HepG2 (cell line): ENCODE results near the gene CAMK1D. TPM values are rescaled to one million over a fixed set of nuclear protein-coding genes. Genes with fewer than 3 reads are reported as not detected.
"Not testable (repeated sequence)": the region's sequence is repeated elsewhere in the genome, so short reads cannot be mapped to it uniquely, and the experiment has no call there.

Source experiments
- ATAC-seq: fragments of 200-7000 bp; cut with Tn5 transposase; 3 replicates; pipeline ENCODE4 v1.9.1; 2020; ENCODE audit warnings: mild to moderate bottlenecking, moderate library complexity
- BruUV-seq: library from RNA; stranded (reverse); fragments of 400-500 nt; replicated peaks from 2 replicates; lab custom pipeline; 2021; lab: Mats Ljungman, UMichigan
- CTCF ChIA-PET: fragments of 300-600 bp; formaldehyde crosslinking; extraction: SDS; loops from one replicate; lab custom pipeline; 2021; ENCODE audit warnings: low total read pairs, inconsistent platforms, low intra/inter-chr PET ratio; lab: Yijun Ruan, JAX
- POLR2A ChIA-PET: fragments of 350-600 bp; sonication (Branson Sonifier 250); formaldehyde crosslinking; loops from one replicate; lab custom pipeline; 2020; ENCODE audit warnings: antibody characterized with exemption, inconsistent platforms; lab: Yijun Ruan, JAX
- DNase-seq: peaks from one replicate; pipeline ENCODE4 v3.0.0-alpha.2; 2015; ENCODE audit warnings: low spot score
- FAIRE-seq: peaks from 3 replicates; lab custom pipeline; 2011; peaks lifted over from hg19 to GRCh38; lab: Jason Lieb, UNC
- H2AFZ ChIP-seq: one replicate; pipeline ENCODE4 v1.6.1; 2011; ENCODE audit warnings: low read length, inconsistent platforms
- H3K27ac ChIP-seq: fragments of 300-600 bp; 3 replicates; pipeline ENCODE4 v1.8.0; 2011; ENCODE audit warnings: mixed run types, mild to moderate bottlenecking, mixed read lengths, low read length, inconsistent platforms; ENCODE audit not compliant: insufficient read depth; ENCODE audit errors: extremely low read length
- H3K27me3 ChIP-seq, 2 experiments: fragments of 200-600 bp in 1 of 2; 2 replicates in 1 of 2; 3 replicates in 1 of 2; pipeline versions ENCODE4 v1.6.0 to v1.8.0; 2011; ENCODE audit warnings: low read length in 2 of 2, mild to moderate bottlenecking in 2 of 2, moderate library complexity in 2 of 2, inconsistent platforms in 1 of 2; ENCODE audit not compliant: insufficient read depth in 2 of 2, control insufficient read depth in 1 of 2
- H3K36me3 ChIP-seq, 2 experiments: fragments of 200-600 bp in 1 of 2; replicated peaks in 1 of 2; 2 replicates in 1 of 2; 3 replicates in 1 of 2; pipeline versions ENCODE4 v1.5.1 to v1.8.0; 2011; ENCODE audit warnings: low read length in 2 of 2, inconsistent platforms in 1 of 2; ENCODE audit not compliant: insufficient read depth in 2 of 2, control insufficient read depth in 1 of 2
- H3K4me1 ChIP-seq: 2 replicates; pipeline ENCODE4 v1.5.1; 2012; ENCODE audit warnings: low read length, inconsistent platforms; ENCODE audit not compliant: insufficient read depth
- H3K4me2 ChIP-seq: 2 replicates; pipeline ENCODE4 v1.6.0; 2011; ENCODE audit warnings: low read depth, low read length, inconsistent platforms
- H3K4me3 ChIP-seq, 3 experiments: fragments of 200-600 bp in 1 of 3; sonication (generic), shearing (Covaris generic) in 1 of 3; replicated peaks in 1 of 3; 2 replicates each; pipeline ENCODE4 v1.5.1; 2011 to 2016; ENCODE audit warnings: low read length in 3 of 3, inconsistent platforms in 2 of 3, low read depth in 2 of 3, mild to moderate bottlenecking in 2 of 3, control low read depth in 1 of 3, mixed read lengths in 1 of 3; ENCODE audit not compliant: insufficient read depth in 1 of 3
- H3K79me2 ChIP-seq: one replicate; pipeline ENCODE4 v1.6.1; 2011; ENCODE audit warnings: low read length, inconsistent platforms; ENCODE audit not compliant: insufficient read depth
- H3K9ac ChIP-seq: 2 replicates; pipeline ENCODE4 v1.6.0; 2011; ENCODE audit warnings: mild to moderate bottlenecking, low read depth, low read length, inconsistent platforms; ENCODE audit not compliant: insufficient read depth
- H3K9me3 ChIP-seq: 2 replicates; pipeline ENCODE4 v1.5.1; 2012; ENCODE audit warnings: mild to moderate bottlenecking, low read length
- H4K20me1 ChIP-seq: 2 replicates; pipeline ENCODE4 v1.6.0; 2011; ENCODE audit warnings: inconsistent platforms, mild to moderate bottlenecking, low read length, moderate library complexity; ENCODE audit not compliant: insufficient read depth
- EP300 ChIP-seq, 3 experiments: sonication (generic) in 1 of 3; formaldehyde crosslinking in 1 of 3; IDR thresholded peaks; 2 replicates each; pipeline versions ENCODE4 v1.5.1 to v1.6.1; 2011 to 2020; ENCODE audit warnings: low read depth in 2 of 3, low read length in 2 of 3, borderline replicate concordance in 1 of 3, improper control_type of control experiment in 1 of 3, mild to moderate bottlenecking in 1 of 3, missing genetic modification reagents in 1 of 3, moderate library complexity in 1 of 3
- EZH2 ChIP-seq: conservative IDR thresholded peaks from 2 replicates; pipeline ENCODE4 v1.6.1; 2012; ENCODE audit warnings: mild to moderate bottlenecking, low read depth, low read length, moderate library complexity
- FOXK1 ChIP-seq: sonication (generic); formaldehyde crosslinking; IDR thresholded peaks from 2 replicates; pipeline ENCODE4 v1.4.0; 2020; ENCODE audit warnings: low read depth, missing genetic modification reagents, borderline replicate concordance
- RFX1 ChIP-seq: fragments of 450-650 bp; IDR thresholded peaks from 2 replicates; pipeline ENCODE4 v1.6.1; 2017
- RXRA ChIP-seq: sonication (generic); formaldehyde crosslinking; IDR thresholded peaks from 2 replicates; pipeline ENCODE4 v1.5.1; 2020; ENCODE audit warnings: missing genetic modification reagents
- ZFP82 ChIP-seq: sonication (generic); formaldehyde crosslinking; IDR thresholded peaks from 2 replicates; pipeline ENCODE4 v1.5.1; 2020; ENCODE audit warnings: mild to moderate bottlenecking, missing genetic modification reagents, borderline replicate concordance
- ZNF230 ChIP-seq: sonication (generic); formaldehyde crosslinking; IDR thresholded peaks from 2 replicates; pipeline ENCODE4 v1.4.0; 2020; ENCODE audit warnings: mild to moderate bottlenecking, missing genetic modification reagents
- ZNF383 ChIP-seq: sonication (generic); formaldehyde crosslinking; IDR thresholded peaks from 2 replicates; pipeline ENCODE4 v1.4.0; 2020; ENCODE audit warnings: missing genetic modification reagents, mild to moderate bottlenecking, borderline replicate concordance
- ZNF773 ChIP-seq: sonication (generic); formaldehyde crosslinking; IDR thresholded peaks from 2 replicates; pipeline ENCODE4 v1.4.0; 2020; ENCODE audit warnings: missing genetic modification reagents, borderline replicate concordance
- WGBS: methylation state at CpG from one replicate; pipeline ENCODE4 v1.1.6; 2017; ENCODE audit warnings: low lambda C conversion rate; 5-methylcytosine and 5-hydroxymethylcytosine counted together
- in situ Hi-C: cut with HindIII; loops from 2 replicates; pipeline ENCODE4 v1.10.0; 2017; ENCODE audit warnings: low pct_unique_long_range_greater_than_20kb; ENCODE audit not compliant: extremely low pct_ligation_motif_present
- intact Hi-C: fragments of 100-400 bp; cut with micrococcal nuclease; formaldehyde crosslinking; loops from one replicate; pipeline ENCODE4 v1.10.0; 2022; ENCODE audit not compliant: unreplicated experiment
- polyA plus RNA-seq, 8 experiments: library from polyadenylated mRNA; depleted of rRNA in 3 of 8; stranded (reverse) in 7 of 8; unstranded in 1 of 8; fragments of >200 nt; fragmentation: Illumina TruSeq in 4 of 8; extraction: Trizol in 4 of 8; gene quantifications; 2 replicates each; pipeline versions ENCODE4 v1.2.1 to v1.2.3, GENCODE V29; 2011 to 2016; ENCODE audit warnings: low read depth in 4 of 8, missing spikeins in 1 of 8, mixed read lengths in 1 of 8; ENCODE audit not compliant: insufficient read depth in 1 of 8
- total RNA-seq, 5 experiments: library from RNA; depleted of rRNA; stranded (reverse); fragments of >200 nt; fragmentation: Illumina TruSeq; extraction: Trizol; gene quantifications; 2 replicates each; pipeline ENCODE4 v1.2.3, GENCODE V29; 2016; ENCODE audit warnings: low read depth in 1 of 5

Gene CAMK1D
- total and polyA plus RNA-seq, 2 of the 13 experiments (the other 11 are each of a cell fraction or from before 2014, with no cell fraction given): under 0.01 TPM; not detected in 1

DNA sequence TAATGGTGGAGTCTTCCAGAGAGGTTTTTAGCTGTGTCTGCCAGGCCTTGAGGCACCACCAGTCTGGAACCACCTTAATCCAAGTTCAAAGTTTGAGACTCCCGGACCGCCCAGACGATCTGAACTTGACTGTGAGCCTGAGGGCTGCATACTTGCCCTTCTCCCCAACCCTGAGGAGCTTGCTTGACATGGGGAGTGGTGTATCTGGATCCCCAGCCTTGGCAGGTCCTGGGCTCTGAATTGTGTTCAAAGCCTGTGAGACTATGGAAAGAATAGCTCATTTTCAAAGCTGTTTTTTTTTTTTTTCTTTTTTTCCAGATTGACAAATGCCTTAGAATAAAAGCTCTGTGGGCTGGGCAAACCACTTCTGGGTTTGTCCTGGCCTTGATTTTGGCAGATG, 22.3 kb upstream of the CAMK1D start:
- WGBS: 0% methylated on average over 3 of the region's 3 CpGs

DNA sequence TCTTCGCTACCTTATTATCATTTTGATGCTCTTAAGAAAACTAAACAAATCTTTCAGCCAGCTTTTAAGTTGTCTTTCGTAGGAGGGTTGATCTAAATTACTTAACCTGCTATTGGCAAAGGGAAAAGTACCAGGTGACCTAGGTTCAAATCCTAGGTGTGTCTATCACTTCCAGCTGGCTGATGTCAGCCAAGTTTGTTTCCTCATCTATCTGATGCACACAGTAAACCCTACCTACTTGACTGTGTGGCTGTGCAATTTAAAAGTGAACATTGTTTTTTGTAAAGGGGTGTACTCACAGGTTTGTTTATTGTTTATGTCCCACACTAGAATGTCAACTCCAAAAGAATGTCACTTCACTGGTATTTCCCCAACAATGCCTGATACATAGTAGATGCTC, 21.9 kb upstream of the CAMK1D start:
- H2AFZ ChIP-seq: no peak overlapping the region
- DNase-seq (no peak), FAIRE-seq (no peak), ATAC-seq (no peak)
- H3K4me2 ChIP-seq: no peak overlapping the region
- H3K9me3 ChIP-seq: no peaks in the 10 kb centered on the region
- no peaks in the 10 kb centered on the region for H4K20me1 ChIP-seq
- ChIA-PET POLR2A (no interaction called here), CTCF (no interaction called here)
- 54% methylated on average over 2 of the region's 2 CpGs for WGBS
- no peaks in the 10 kb centered on the region; a peak in 1 of 5 replicates for H3K27me3 ChIP-seq
- H3K4me3 ChIP-seq: no peak overlapping the region
- no peaks in the 10 kb centered on the region for H3K79me2 ChIP-seq
- no peak for TF ChIP-seq ZNF383 (CRISPR knock-in tag)
- H3K36me3 ChIP-seq: no peaks in the 10 kb centered on the region
- in situ Hi-C loops: no loop called here
- no peak overlapping the region for H3K27ac ChIP-seq
- no TSS peak for BruUV-seq
- H3K4me1 ChIP-seq: 0 out of 2 replicates have a peak, but pooled peaks cover 6% of the 10 kb centered on the region
- intact Hi-C loops: no loop called here
- no peak overlapping the region for H3K9ac ChIP-seq

More for the DNA sequence above, 22.3 kb upstream of the CAMK1D start:
- H3K79me2 ChIP-seq: no peaks in the 10 kb centered on the region
- no peak for FAIRE-seq
- no peak overlapping the region for H3K4me3 ChIP-seq
- DNase-seq: no peak
- ChIA-PET POLR2A (no interaction called here), CTCF (no interaction called here)
- 0 out of 2 replicates have a peak, but pooled peaks cover 10% of the 10 kb centered on the region for H3K4me1 ChIP-seq
- H3K36me3 ChIP-seq: no peaks in the 10 kb centered on the region
- H3K9me3 ChIP-seq: no peaks in the 10 kb centered on the region
- BruUV-seq: no TSS peak
- H2AFZ ChIP-seq: no peak overlapping the region
- no peak overlapping the region for H3K27ac ChIP-seq
- in situ Hi-C loops: no loop called here
- ATAC-seq: no peak
- H4K20me1 ChIP-seq: no peaks in the 10 kb centered on the region
- H3K4me2 ChIP-seq: no peak overlapping the region
- TF ChIP-seq RXRA (CRISPR knock-in tag) (no peak), ZNF773 (CRISPR knock-in tag) (no peak), EP300 (IDR thresholded peaks at IDR 0.05; ENCODE audit: low read depth in 2 of 2, low read length in 2 of 2) (no peak), EP300 (CRISPR knock-in tag; IDR thresholded peaks at IDR 0.05; ENCODE audit: borderline replicate concordance) (no peak), ZNF230 (CRISPR knock-in tag) (no peak), EZH2 (no peak), FOXK1 (CRISPR knock-in tag) (no peak), RFX1 (no peak), ZFP82 (no peak)
- H3K9ac ChIP-seq: no peak overlapping the region
- intact Hi-C loops: no loop called here
- no peaks in the 10 kb centered on the region; a peak in 1 of 5 replicates for H3K27me3 ChIP-seq

- POLR2A ChIA-PET, DNase-seq, in situ Hi-C loops, H3K9ac ChIP-seq, ATAC-seq, FAIRE-seq, H3K4me1 ChIP-seq, H3K27ac ChIP-seq, H3K4me3 ChIP-seq, BruUV-seq, H3K27me3 ChIP-seq, CTCF ChIA-PET, H3K4me2 ChIP-seq, H3K36me3 ChIP-seq, intact Hi-C loops, H3K9me3 ChIP-seq, H4K20me1 ChIP-seq, H2AFZ ChIP-seq, H3K79me2 ChIP-seq: not testable (repeated sequence)
- WGBS: 46% methylated on average over 9 of the region's 9 CpGs
These were observed 21.0 kb upstream of the CAMK1D start for GRCh38 chr10:12328312-12328711.
